ENCODE measurements around the gene IFNG-AS1.

GRCh38 chr12:68016136-68016535 is 26.9 kb downstream of the IFNG-AS1 start:
- TF ChIP-seq EZH2 (IDR thresholded peaks at IDR 0.05; ENCODE audit: borderline replicate concordance) (no peak), CTCF (IDR thresholded peaks at IDR 0.05; ENCODE audit: poor library complexity) (no peak), EZH2phosphoT487 (IDR thresholded peaks at IDR 0.05; ENCODE audit: low read depth, severe bottlenecking, unreplicated experiment) (no peak)

All from hepatocyte (in vitro differentiated cells).